KBM-7 (cell line): ENCODE results near the gene UROC1.

Source experiments
- DNase-seq: peaks from one replicate; pipeline ENCODE4 v3.0.0-alpha.2; 2015
- in situ Hi-C: fragments of 300-500 bp; cut with MboI; formaldehyde crosslinking; loops from 2 replicates; pipeline ENCODE4 v1.14.3; 2020; ENCODE audit warnings: low sequenced_read_pairs, low pct_unique_long_range_greater_than_20kb, mixed read lengths

The UROC1 gene

DNA sequence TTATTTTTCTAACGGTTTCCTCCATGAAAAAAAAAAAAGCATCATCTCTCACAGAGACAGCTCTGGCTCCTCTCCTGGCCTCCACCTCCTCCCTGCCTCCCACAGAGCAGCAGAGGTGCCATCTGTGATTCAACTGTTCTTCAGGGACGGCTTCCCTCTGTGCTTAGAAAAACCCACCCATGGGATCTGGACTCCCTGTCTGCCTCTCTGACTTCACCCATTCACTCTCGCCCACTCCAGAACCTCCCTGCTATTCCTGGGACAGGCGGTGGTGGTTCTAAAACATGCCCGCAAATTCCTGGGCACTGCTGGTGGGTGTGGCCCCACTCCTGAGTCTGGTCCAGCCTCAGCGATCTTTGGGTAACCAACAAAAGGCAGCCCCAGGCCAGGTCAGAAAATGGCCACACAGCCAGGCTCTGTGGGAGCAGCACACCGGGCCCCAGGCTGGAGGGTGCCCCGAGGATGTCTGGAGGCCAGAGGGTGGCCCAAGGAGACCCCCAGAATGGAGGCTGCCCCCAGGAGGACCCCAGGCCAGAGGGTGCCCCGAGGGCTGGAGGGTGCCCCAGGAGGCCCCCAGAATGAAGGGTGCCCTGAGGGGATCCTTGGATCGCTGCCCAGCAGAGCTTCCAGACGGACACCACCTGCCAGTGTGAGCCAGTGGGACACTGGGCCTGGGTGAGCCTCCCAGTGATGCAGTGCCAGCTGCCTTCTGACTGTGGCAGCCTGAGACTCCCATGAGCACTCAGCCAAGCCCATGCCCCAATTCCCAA lies 3.7 kb upstream of the UROC1 start:
- in situ Hi-C loops: no loop called here
- DNase-seq: no peak

- no peak for DNase-seq
- in situ Hi-C loops: no loop called here
Measured at GRCh38 chr3:126519506-126520455, 2.2 kb upstream of the UROC1 start.

DNA sequence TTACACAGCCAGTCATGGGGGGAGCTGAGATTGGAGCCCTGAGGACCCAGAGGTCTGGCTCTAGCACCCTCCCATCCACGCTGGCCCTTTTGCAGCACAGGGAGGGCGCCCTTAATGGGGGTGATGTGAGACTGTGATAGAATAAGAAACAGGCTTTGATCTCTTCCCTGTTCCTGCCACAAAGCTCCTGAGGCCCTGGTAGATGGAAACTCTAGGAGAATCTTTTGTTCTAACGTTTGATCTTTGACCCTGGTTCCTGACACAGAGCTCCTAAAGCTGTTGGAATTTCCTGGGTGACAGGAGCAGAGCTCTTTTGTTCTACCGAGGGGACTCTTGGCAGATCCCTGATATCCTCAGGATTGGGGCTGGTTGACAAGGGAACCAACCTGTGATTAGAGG lies 1.2 kb upstream of the UROC1 start:
- in situ Hi-C loops: no loop called here
- DNase-seq: no peak

- in situ Hi-C loops: no loop called here
Measured at GRCh38 chr3:126517986-126518778, 609 bp upstream of the UROC1 start.

GRCh38 chr3:126516936-126517290 lies 660 bp downstream of the UROC1 start:
- no peak for DNase-seq
- in situ Hi-C loops: no loop called here

More at GRCh38 chr3:126517986-126518778, 609 bp upstream of the UROC1 start:
- no peak for DNase-seq

DNA sequence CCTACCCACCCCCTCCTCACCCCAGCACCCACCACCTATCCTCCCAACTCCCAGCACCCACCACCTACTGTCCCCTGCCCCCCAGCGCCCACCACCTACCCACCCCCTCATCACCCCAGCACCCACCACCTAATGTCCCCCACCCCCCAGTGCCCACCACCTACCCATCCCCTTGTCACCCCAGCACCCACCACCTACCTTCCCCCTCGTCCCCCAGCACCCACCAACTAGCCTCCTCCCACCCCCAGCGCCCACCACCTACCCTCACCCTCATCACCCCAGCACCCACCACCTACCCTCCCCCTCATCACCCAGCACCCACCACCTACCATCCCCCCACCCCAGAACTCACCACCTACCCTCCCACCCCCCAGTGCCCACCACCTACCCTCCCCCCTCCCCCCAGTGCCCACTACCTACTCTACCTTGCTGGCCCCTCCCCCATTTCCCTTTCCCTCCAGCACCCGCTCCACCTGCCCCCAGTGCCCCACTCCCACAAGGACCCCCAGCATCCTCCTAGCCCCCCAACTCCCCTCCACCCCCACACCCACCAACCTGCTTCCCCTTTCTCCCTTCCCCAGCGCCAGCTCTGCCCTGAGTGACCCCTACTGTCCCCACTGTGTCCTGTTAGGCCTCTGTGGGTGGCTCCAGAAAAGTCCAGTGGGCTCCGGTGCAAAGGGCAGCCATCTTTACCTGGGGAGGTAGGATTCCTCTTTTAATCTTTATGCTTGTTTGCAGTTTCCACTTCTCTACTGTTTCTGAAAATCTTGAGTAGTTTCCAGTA lies 1.2 kb downstream of the UROC1 start:
- DNase-seq: no peak
- in situ Hi-C loops: no loop called here

- in situ Hi-C loops: no loop called here
- DNase-seq: no peak
Measured at GRCh38 chr3:126515066-126515706, 2.4 kb downstream of the UROC1 start.

GRCh38 chr3:126514161-126514560 lies 3.4 kb downstream of the UROC1 start:
- in situ Hi-C loops: no loop called here
- no peak for DNase-seq

GRCh38 chr3:126512916-126513650 lies 4.5 kb downstream of the UROC1 start:
- no peak for DNase-seq
- in situ Hi-C loops: no loop called here

DNA sequence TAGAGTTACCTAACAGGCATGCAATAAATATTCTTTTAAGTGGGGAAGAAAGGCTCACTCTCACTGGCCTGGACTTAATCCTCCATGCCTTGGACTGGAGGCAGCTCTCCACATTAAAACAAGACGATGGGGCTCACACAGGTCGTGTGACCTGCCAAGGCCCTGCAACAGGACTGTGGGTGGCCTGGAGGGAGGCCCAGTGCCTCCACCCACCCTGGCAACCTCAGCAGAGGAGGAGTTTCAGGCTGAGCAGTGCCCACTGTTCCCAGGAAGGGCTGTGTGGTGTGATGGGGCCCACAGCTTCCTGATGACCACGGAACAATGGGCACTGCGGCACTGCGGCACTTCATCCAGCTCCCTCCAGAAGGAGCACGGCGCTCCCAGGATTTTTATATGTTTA lies 5.5 kb downstream of the UROC1 start:
- in situ Hi-C loops: no loop called here
- no peak for DNase-seq

GRCh38 chr3:126511291-126511690 lies 6.3 kb downstream of the UROC1 start:
- no peak for DNase-seq
- in situ Hi-C loops: no loop called here

- DNase-seq: no peak
- in situ Hi-C loops: no loop called here
Measured at GRCh38 chr3:126510308-126510910, 7.2 kb downstream of the UROC1 start.

GRCh38 chr3:126509597-126510307 lies 7.8 kb downstream of the UROC1 start:
- DNase-seq: no peak
- in situ Hi-C loops: no loop called here

GRCh38 chr3:126508564-126508964 lies 9.0 kb downstream of the UROC1 start:
- in situ Hi-C loops: no loop called here
- DNase-seq: no peak

GRCh38 chr3:126507886-126508285 lies 9.7 kb downstream of the UROC1 start:
- in situ Hi-C loops: no loop called here

DNA sequence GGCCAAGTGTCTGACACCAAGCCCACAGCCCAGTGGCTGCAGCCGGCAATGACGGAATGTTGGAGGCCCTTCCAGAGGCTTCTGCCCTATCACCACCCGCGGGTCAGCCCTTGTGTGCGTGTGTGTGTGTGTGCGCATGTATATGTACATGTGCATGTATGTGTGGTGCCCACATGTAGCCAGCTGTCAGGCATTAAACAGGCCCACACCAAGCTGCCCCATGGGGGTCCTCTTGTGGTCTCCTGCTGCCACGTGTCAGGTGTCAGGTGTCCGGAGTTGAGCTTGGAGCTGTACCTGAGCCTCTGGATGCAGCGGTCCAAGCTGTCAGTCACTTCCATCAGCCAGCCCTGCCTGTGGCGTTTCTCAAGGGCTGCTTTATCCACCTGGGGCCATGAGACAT lies 13.9 kb downstream of the UROC1 start:
- in situ Hi-C loops: no loop called here
- no peak for DNase-seq

More at GRCh38 chr3:126507886-126508285, 9.7 kb downstream of the UROC1 start:
- no peak for DNase-seq

GRCh38 chr3:126502656-126503055 lies 14.9 kb downstream of the UROC1 start:
- no peak for DNase-seq
- in situ Hi-C loops: no loop called here
